ENCODE results near the gene LIPJ. TPM values are rescaled to one million over a fixed set of nuclear protein-coding genes. Genes with fewer than 3 reads are reported as not detected.
A peak's percentile ranks its signal among the peaks of the same experiment; 100 is the strongest.

Gene LIPJ
- total RNA-seq, 1 experiment from 2014 or later, result not detected

DNA sequence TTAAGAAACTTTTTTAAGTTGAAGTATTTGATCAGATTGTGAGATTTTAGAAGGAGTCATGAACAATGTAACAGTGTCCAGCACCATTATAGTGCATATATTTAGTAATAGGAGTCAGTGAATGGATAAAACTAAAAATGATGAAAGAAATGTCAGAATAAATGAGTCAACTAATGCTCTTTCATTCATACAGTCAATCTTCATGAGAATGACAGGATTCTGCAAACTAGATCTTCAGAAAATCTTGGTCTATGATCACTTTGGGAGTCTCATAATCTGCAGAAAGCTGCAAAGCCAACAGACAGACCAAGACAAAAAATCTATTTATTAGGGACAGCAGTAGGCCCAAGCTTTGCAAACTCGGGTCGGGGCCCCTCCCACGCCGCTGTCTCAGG lies 4.2 kb upstream of the LIPJ start:
- Histone ChIP-seq H3K27me3 (ENCODE audit: low read length) (no peaks in the 10 kb centered on the region), H4K20me1 (ENCODE audit: insufficient read depth, low read depth, low read length) (no peaks in the 10 kb centered on the region), H3K79me2 (ENCODE audit: low read length) (no peaks in the 10 kb centered on the region), H3K4me2 (ENCODE audit: low read depth, low read length, poor library complexity, severe bottlenecking) (no peak overlapping the region), H2AFZ (ENCODE audit: low read length) (no peak overlapping the region), H3K4me3 (ENCODE audit: low read length) (no peak overlapping the region), H3K4me1 (ENCODE audit: low read length) (0 out of 2 replicates have a peak, but pooled peaks cover 3% of the 10 kb centered on the region), H3K9me2 (replicated peaks; ENCODE audit: insufficient read depth, low read length) (no peaks in the 10 kb centered on the region), H3K36me3 (ENCODE audit: insufficient read depth, low read length) (no peaks in the 10 kb centered on the region), H3K27ac (ENCODE audit: low read length) (no peak overlapping the region), H3K9ac (ENCODE audit: low read length) (no peak overlapping the region), H3K9me3 (ENCODE audit: low read length) (no peaks in the 10 kb centered on the region)
- DNase-seq, result no peak

DNA sequence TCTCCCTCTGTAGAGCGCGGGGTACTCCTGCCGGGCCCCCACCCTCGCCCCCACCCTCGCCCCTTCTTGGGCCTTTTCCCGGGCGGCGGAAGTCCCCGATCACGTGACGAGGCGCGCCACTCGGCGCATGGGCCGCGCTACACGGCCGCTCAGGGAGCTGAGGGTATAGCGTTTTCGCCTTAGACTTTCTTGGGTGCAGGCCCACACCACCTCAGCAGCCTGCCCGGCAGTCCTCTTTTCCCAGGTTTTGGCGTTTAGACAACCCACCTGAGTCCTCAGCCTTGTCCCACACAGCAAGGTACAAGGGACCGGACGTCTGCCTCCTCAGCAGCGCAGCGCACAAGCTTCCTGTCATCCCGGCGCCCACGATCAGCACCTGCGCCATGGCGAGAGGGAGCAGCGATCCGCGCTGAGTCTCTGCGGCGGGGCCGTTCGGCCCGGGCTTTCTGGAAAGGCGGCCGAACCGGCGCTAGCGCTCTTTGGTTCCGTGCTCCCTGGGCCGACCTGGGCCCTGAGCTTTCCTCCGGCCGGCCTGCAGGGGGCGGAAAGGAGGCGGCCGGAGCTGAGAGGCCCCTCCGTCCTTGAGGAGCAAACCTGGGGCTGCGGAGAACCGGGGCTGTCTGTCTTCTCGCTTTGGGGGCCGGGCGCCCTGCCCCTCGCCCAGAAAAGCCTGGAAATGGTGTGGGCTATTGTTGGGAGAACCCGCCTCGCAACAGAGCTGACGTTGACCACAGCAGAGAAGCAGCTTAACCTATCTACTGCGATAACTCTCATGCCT lies 3.6 kb upstream of the LIPJ start, which contains the start of gene RNLS:
RNLS (minus strand) TSS at position 513 of the 778 bp plus-strand sequence.
- peak within 1 kb of the TSS; percentile 65 for H2AFZ ChIP-seq (ENCODE audit: low read length)

DNA sequence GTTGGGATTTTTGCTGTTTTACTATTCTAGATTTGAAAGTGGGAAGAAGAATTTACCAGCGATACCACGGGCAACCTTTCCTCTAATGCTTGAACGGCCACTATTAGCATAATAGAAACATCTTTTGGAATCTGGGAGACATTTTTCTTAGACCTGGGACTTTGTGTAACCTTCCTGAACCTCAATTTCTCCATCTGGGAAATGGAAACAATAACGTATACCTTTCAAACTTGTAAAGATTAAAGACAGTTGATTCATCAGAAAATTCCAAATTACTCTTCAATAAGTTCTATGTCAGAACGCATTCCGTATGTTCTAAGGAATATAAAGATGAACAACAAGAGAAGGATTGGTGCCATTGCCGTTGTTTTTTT lies 3.0 kb upstream of the LIPJ start:
- Histone ChIP-seq H3K9me3 (ENCODE audit: low read length) (no peaks in the 10 kb centered on the region), H3K27me3 (ENCODE audit: low read length) (no peaks in the 10 kb centered on the region), H3K36me3 (ENCODE audit: insufficient read depth, low read length) (no peaks in the 10 kb centered on the region), H3K9me2 (replicated peaks; ENCODE audit: insufficient read depth, low read length) (no peaks in the 10 kb centered on the region), H2AFZ (ENCODE audit: low read length) (peak overlapping the region; percentile 65), H4K20me1 (ENCODE audit: insufficient read depth, low read depth, low read length) (no peaks in the 10 kb centered on the region), H3K4me3 (ENCODE audit: low read length) (peak overlapping the region; percentile 38; the same call in 1 of the 2 replicates), H3K27ac (ENCODE audit: low read length) (no peak overlapping the region), H3K4me2 (ENCODE audit: low read depth, low read length, poor library complexity, severe bottlenecking) (peak overlapping the region; percentile 44), H3K4me1 (ENCODE audit: low read length) (0 out of 2 replicates have a peak, but pooled peaks cover 3% of the 10 kb centered on the region), H3K9ac (ENCODE audit: low read length) (0 out of 2 replicates have a peak overlapping the region, but pooled peaks have one; percentile 24), H3K79me2 (ENCODE audit: low read length) (no peaks in the 10 kb centered on the region)
- no peak for DNase-seq

More for the DNA sequence above, 3.6 kb upstream of the LIPJ start, which contains the start of gene RNLS:
- H3K27me3 ChIP-seq (ENCODE audit: low read length), result no peaks in the 10 kb centered on the region
- no peak within 1 kb of the TSS for H3K27ac ChIP-seq (ENCODE audit: low read length)
- 0 out of 2 replicates have a peak, but pooled peaks cover 3% of the 10 kb centered on the region for H3K4me1 ChIP-seq (ENCODE audit: low read length)
- H3K36me3 ChIP-seq (ENCODE audit: insufficient read depth, low read length), result no peaks in the 10 kb centered on the region
- no peaks in the 10 kb centered on the region for H3K9me3 ChIP-seq (ENCODE audit: low read length)
- H3K79me2 ChIP-seq (ENCODE audit: low read length), result no peaks in the 10 kb centered on the region
- H4K20me1 ChIP-seq (ENCODE audit: insufficient read depth, low read depth, low read length), result no peaks in the 10 kb centered on the region
- 0 out of 2 replicates have a peak within 1 kb of the TSS, but pooled peaks have one; percentile 24 for H3K9ac ChIP-seq (ENCODE audit: low read length)
- H3K4me2 ChIP-seq (ENCODE audit: low read depth, low read length, poor library complexity, severe bottlenecking), result peak within 1 kb of the TSS; percentile 44
- H3K9me2 ChIP-seq (replicated peaks; ENCODE audit: insufficient read depth, low read length), result no peaks in the 10 kb centered on the region
- DNase-seq, result peak; percentile 46
- H3K4me3 ChIP-seq (ENCODE audit: low read length), result peak within 1 kb of the TSS; percentile 38; the same call in 1 of the 2 replicates

DNA sequence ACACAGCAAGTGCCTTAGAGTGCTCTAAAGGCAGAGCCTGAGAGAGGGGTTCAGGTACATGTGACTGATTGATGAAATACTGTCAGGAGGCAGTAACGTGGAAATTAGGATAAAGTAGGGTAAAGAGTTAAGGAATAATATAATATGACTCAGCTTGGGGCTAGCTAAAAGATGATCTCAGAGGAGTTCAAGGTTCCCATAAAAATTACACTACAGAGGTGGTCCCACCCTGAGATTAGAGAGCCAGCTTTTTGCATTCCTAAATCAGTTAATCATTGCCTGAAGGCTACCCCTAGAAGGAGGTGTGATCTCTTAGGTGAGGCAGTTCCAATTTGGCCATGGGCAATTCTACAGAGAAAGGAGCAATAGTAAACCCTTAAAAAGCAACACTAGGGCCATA lies 5.8 kb downstream of the LIPJ start:
- no peak overlapping the region for H2AFZ ChIP-seq (ENCODE audit: low read length)
- no peaks in the 10 kb centered on the region for H3K9me2 ChIP-seq (replicated peaks; ENCODE audit: insufficient read depth, low read length)
- H3K79me2 ChIP-seq (ENCODE audit: low read length), result no peaks in the 10 kb centered on the region
- H3K9ac ChIP-seq (ENCODE audit: low read length), result no peak overlapping the region
- H3K4me2 ChIP-seq (ENCODE audit: low read depth, low read length, poor library complexity, severe bottlenecking), result no peak overlapping the region
- H3K9me3 ChIP-seq (ENCODE audit: low read length), result no peaks in the 10 kb centered on the region
- no peak overlapping the region for H3K4me3 ChIP-seq (ENCODE audit: low read length)
- H4K20me1 ChIP-seq (ENCODE audit: insufficient read depth, low read depth, low read length), result no peaks in the 10 kb centered on the region
- no peak for DNase-seq
- H3K27ac ChIP-seq (ENCODE audit: low read length), result no peak overlapping the region
- no peaks in the 10 kb centered on the region for H3K36me3 ChIP-seq (ENCODE audit: insufficient read depth, low read length)
- no peaks in the 10 kb centered on the region for H3K27me3 ChIP-seq (ENCODE audit: low read length)
- H3K4me1 ChIP-seq (ENCODE audit: low read length), result no peaks in the 10 kb centered on the region

DNA sequence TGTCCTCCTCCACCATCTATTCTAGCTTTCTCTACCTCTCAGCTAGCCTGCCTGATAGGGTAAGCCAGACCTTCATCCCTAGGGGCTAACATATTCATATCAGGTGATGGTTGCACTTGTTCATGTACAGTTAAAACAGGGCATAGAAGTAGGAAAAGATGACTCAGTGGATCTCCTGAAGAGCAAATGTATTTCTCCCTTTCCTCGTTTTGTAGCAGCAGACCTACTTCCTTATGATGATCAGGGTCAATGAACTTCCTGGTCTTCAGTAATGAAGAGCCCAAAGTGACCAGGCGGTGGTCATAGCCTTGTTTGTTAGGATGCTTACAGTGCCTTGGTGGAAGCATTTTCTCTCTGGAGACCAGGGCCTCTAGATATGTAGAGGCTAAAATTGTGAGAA lies 6.3 kb downstream of the LIPJ start:
- DNase-seq, result no peak
- Histone ChIP-seq H3K4me1 (ENCODE audit: low read length) (no peaks in the 10 kb centered on the region), H3K9me3 (ENCODE audit: low read length) (no peaks in the 10 kb centered on the region), H3K27me3 (ENCODE audit: low read length) (no peaks in the 10 kb centered on the region), H2AFZ (ENCODE audit: low read length) (no peak overlapping the region), H3K27ac (ENCODE audit: low read length) (no peak overlapping the region), H3K4me2 (ENCODE audit: low read depth, low read length, poor library complexity, severe bottlenecking) (no peak overlapping the region), H3K9me2 (replicated peaks; ENCODE audit: insufficient read depth, low read length) (no peaks in the 10 kb centered on the region), H3K4me3 (ENCODE audit: low read length) (no peak overlapping the region), H3K36me3 (ENCODE audit: insufficient read depth, low read length) (no peaks in the 10 kb centered on the region), H4K20me1 (ENCODE audit: insufficient read depth, low read depth, low read length) (no peaks in the 10 kb centered on the region), H3K9ac (ENCODE audit: low read length) (no peak overlapping the region), H3K79me2 (ENCODE audit: low read length) (no peaks in the 10 kb centered on the region)

DNA sequence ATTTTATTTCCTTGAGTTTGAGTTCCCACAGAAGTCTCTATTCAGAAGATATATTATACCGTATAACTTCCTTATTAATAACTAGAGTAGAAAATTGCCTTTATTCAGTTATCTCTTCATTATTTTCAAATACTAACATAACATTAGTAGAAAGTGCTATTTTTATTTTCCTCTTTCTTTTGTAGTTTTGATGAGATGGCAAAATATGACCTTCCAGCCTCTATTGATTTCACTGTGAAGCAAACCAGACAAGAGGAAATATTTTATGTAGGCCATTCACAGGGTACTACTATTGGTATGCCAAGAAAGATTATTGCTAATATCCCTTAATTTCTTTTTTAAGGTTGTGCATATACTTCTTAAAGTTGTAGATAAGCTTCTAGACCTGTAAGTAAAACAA lies 7.9 kb downstream of the LIPJ start:
- Histone ChIP-seq H2AFZ (ENCODE audit: low read length) (no peak overlapping the region), H3K4me3 (ENCODE audit: low read length) (no peak overlapping the region), H3K9me2 (replicated peaks; ENCODE audit: insufficient read depth, low read length) (no peaks in the 10 kb centered on the region), H3K79me2 (ENCODE audit: low read length) (no peaks in the 10 kb centered on the region), H3K4me2 (ENCODE audit: low read depth, low read length, poor library complexity, severe bottlenecking) (no peak overlapping the region), H3K9ac (ENCODE audit: low read length) (no peak overlapping the region), H4K20me1 (ENCODE audit: insufficient read depth, low read depth, low read length) (no peaks in the 10 kb centered on the region), H3K36me3 (ENCODE audit: insufficient read depth, low read length) (no peaks in the 10 kb centered on the region), H3K4me1 (ENCODE audit: low read length) (no peaks in the 10 kb centered on the region), H3K9me3 (ENCODE audit: low read length) (no peaks in the 10 kb centered on the region), H3K27ac (ENCODE audit: low read length) (no peak overlapping the region), H3K27me3 (ENCODE audit: low read length) (no peaks in the 10 kb centered on the region)
- no peak for DNase-seq

DNA sequence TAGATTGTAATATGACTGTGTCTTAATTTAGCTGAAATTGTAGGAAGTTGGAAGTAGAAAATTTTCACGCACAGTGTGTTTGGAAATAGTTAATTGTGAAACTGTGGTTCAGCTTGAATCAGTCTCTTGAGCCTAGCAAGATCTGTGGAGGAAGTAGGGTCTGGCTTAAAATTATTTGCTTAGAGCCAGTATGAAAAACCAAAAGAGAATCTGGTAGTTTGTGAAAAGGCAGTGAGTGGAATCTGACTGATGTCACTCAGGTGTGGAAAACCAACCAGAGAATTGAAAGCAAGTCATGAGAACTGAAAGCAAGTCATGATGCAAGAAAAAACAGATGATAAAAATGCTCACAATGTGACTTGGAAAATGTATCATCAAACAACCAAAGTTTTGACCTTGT lies 11.5 kb downstream of the LIPJ start:
- no peak overlapping the region for H3K4me3 ChIP-seq (ENCODE audit: low read length)
- H3K4me1 ChIP-seq (ENCODE audit: low read length), result no peaks in the 10 kb centered on the region
- H3K9me2 ChIP-seq (replicated peaks; ENCODE audit: insufficient read depth, low read length), result no peaks in the 10 kb centered on the region
- no peaks in the 10 kb centered on the region for H3K27me3 ChIP-seq (ENCODE audit: low read length)
- no peak overlapping the region for H3K4me2 ChIP-seq (ENCODE audit: low read depth, low read length, poor library complexity, severe bottlenecking)
- no peak for DNase-seq
- no peaks in the 10 kb centered on the region for H3K79me2 ChIP-seq (ENCODE audit: low read length)
- no peaks in the 10 kb centered on the region for H4K20me1 ChIP-seq (ENCODE audit: insufficient read depth, low read depth, low read length)
- no peaks in the 10 kb centered on the region for H3K9me3 ChIP-seq (ENCODE audit: low read length)
- H3K36me3 ChIP-seq (ENCODE audit: insufficient read depth, low read length), result no peaks in the 10 kb centered on the region
- no peak overlapping the region for H3K9ac ChIP-seq (ENCODE audit: low read length)
- no peak overlapping the region for H3K27ac ChIP-seq (ENCODE audit: low read length)
- no peak overlapping the region for H2AFZ ChIP-seq (ENCODE audit: low read length)

DNA sequence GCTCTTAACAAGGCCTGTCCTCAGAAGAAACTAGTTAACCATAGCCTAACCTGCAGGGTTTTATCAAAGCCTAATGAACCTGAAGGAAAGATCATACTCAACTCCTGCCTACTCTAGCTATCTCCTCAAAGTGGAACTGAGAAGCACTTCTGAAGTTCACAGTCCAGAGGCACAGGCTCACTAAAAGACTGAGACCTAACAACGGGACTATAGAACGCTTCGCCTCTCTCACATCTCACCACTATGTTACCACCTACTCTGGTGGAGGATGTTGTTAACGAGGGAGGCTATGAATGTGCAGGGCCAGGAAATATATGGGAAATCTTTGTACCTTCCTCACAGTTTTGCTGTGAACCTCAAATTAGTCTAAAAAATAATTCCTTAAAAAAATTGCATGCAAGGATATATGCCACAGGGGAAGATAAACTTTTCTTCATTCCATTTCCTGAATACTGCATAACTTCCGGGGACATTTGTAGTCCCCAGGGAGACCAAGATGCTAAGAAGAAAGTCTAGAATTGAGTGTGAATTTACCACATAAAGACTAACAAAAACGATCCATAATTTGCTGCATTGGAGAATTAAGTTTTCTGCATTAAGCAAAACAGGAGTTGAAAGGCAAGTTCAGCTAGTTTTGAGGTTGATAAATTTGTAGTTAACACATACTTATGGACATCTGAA lies 21.6 kb downstream of the LIPJ start:
- no peak for DNase-seq
- Histone ChIP-seq H4K20me1 (ENCODE audit: insufficient read depth, low read depth, low read length) (no peaks in the 10 kb centered on the region), H3K27me3 (ENCODE audit: low read length) (no peaks in the 10 kb centered on the region), H3K4me1 (ENCODE audit: low read length) (no peaks in the 10 kb centered on the region), H3K9me2 (replicated peaks; ENCODE audit: insufficient read depth, low read length) (no peaks in the 10 kb centered on the region), H3K9ac (ENCODE audit: low read length) (no peak overlapping the region), H2AFZ (ENCODE audit: low read length) (no peak overlapping the region), H3K4me2 (ENCODE audit: low read depth, low read length, poor library complexity, severe bottlenecking) (no peak overlapping the region), H3K4me3 (ENCODE audit: low read length) (no peak overlapping the region), H3K79me2 (ENCODE audit: low read length) (no peaks in the 10 kb centered on the region), H3K9me3 (ENCODE audit: low read length) (no peaks in the 10 kb centered on the region), H3K27ac (ENCODE audit: low read length) (no peak overlapping the region), H3K36me3 (ENCODE audit: insufficient read depth, low read length) (no peaks in the 10 kb centered on the region)
